OCI-LY3 (cell line): ENCODE measurements around the gene KRTAP5-3.

Source experiments
- H2AFZ ChIP-seq: fragments of 200-600, 300-600 bp; shearing (Covaris generic); 2 replicates; pipeline ENCODE4 v1.6.0; 2014; ENCODE audit warnings: antibody characterized with exemption, low read depth, low read length
- H3K27ac ChIP-seq: fragments of 200-600, 300-600 bp; sonication (generic); 2 replicates; pipeline ENCODE4 v1.5.1; 2014; ENCODE audit warnings: mild to moderate bottlenecking, low read length, moderate library complexity, mixed read lengths
- H3K27me3 ChIP-seq: fragments of 200-600, 300-600 bp; sonication (generic); 2 replicates; pipeline ENCODE4 v1.6.1; 2014; ENCODE audit warnings: low read depth, low read length, mixed read lengths
- H3K36me3 ChIP-seq: fragments of 200-600, 300-600 bp; sonication (generic); replicated peaks from 2 replicates; pipeline ENCODE3; 2014; ENCODE audit warnings: low read depth, low read length, mixed read lengths
- H3K4me1 ChIP-seq: fragments of 300-600, 200-600 bp; sonication (generic); 2 replicates; pipeline ENCODE4 v1.6.1; 2014; ENCODE audit warnings: low read length, mixed read lengths
- H3K4me2 ChIP-seq: fragments of 200-600, 300-600 bp; sonication (generic); 2 replicates; pipeline ENCODE4 v1.6.1; 2014; ENCODE audit warnings: low read length, mixed read lengths
- H3K4me3 ChIP-seq: fragments of 300-600, 200-600 bp; sonication (generic); 2 replicates; pipeline ENCODE4 v1.5.1; 2014; ENCODE audit warnings: antibody characterized with exemption, mild to moderate bottlenecking, low read length, moderate library complexity
- H3K79me2 ChIP-seq: fragments of 300-600, 200-600 bp; shearing (Covaris generic); 2 replicates; pipeline ENCODE4 v1.6.1; 2014; ENCODE audit warnings: mild to moderate bottlenecking, low read length, mixed read lengths
- H3K9ac ChIP-seq: fragments of 300-600, 200-600 bp; shearing (Covaris generic); 2 replicates; pipeline ENCODE4 v1.6.0; 2014; ENCODE audit warnings: mild to moderate bottlenecking, low read length, moderate library complexity
- H3K9me3 ChIP-seq: fragments of 200-600, 300-600 bp; shearing (Covaris generic); 2 replicates; pipeline ENCODE4 v1.6.1; 2014; ENCODE audit warnings: low read length, mixed read lengths; ENCODE audit not compliant: insufficient read depth
- H4K20me1 ChIP-seq: fragments of 200-600, 300-600 bp; sonication (generic); 2 replicates; pipeline ENCODE4 v1.6.1; 2016; ENCODE audit warnings: low read length, mixed read lengths; ENCODE audit not compliant: insufficient read depth
- CTCF ChIP-seq: fragments of 200-600, 300-600 bp; sonication (generic); IDR thresholded peaks from 2 replicates; pipeline ENCODE4 v1.5.1; 2014; ENCODE audit warnings: antibody characterized with exemption, low read length, low read depth
- EZH2phosphoT487 ChIP-seq: fragments of 200-600 bp; shearing (Covaris generic); IDR thresholded peaks from 2 replicates; pipeline ENCODE4 v1.6.1; 2018; ENCODE audit warnings: antibody characterized with exemption, mixed run types, low read depth

KRTAP5-3 gene

GRCh38 chr11:1562469-1563148 lies 45.7 kb downstream of the KRTAP5-3 start:
- H3K4me3 ChIP-seq = no peak overlapping the region
- peaks cover 14% of the 10 kb centered on the region for H3K4me1 ChIP-seq
- TF ChIP-seq EZH2phosphoT487 (no peak), CTCF (no peak)

GRCh38 chr11:1561955-1562354 lies 46.3 kb downstream of the KRTAP5-3 start:
- no peak overlapping the region for H3K27ac ChIP-seq
- no peak overlapping the region for H2AFZ ChIP-seq
- H3K4me1 ChIP-seq = peaks cover 14% of the 10 kb centered on the region
- H3K36me3 ChIP-seq = no peaks in the 10 kb centered on the region
- H3K9me3 ChIP-seq = no peaks in the 10 kb centered on the region
- no peaks in the 10 kb centered on the region for H3K27me3 ChIP-seq
- TF ChIP-seq EZH2phosphoT487 = no peak
- no peak for TF ChIP-seq CTCF
- H3K9ac ChIP-seq = no peak overlapping the region
- H3K4me2 ChIP-seq = no peak overlapping the region
- H4K20me1 ChIP-seq = no peaks in the 10 kb centered on the region
- no peaks in the 10 kb centered on the region for H3K79me2 ChIP-seq
- no peak overlapping the region for H3K4me3 ChIP-seq

More at GRCh38 chr11:1562469-1563148, 45.7 kb downstream of the KRTAP5-3 start:
- no peaks in the 10 kb centered on the region for H3K9me3 ChIP-seq
- no peak overlapping the region for H3K9ac ChIP-seq
- no peak overlapping the region for H3K27ac ChIP-seq
- H3K36me3 ChIP-seq = no peaks in the 10 kb centered on the region
- H3K79me2 ChIP-seq = no peaks in the 10 kb centered on the region
- no peak overlapping the region for H2AFZ ChIP-seq
- H3K4me2 ChIP-seq = no peak overlapping the region
- no peaks in the 10 kb centered on the region for H3K27me3 ChIP-seq
- H4K20me1 ChIP-seq = peaks cover 3% of the 10 kb centered on the region

GRCh38 chr11:1561266-1561665 lies 47.0 kb downstream of the KRTAP5-3 start:
- no peak overlapping the region for H3K4me2 ChIP-seq
- H3K9ac ChIP-seq = no peak overlapping the region
- no peak overlapping the region for H3K4me3 ChIP-seq
- TF ChIP-seq CTCF (no peak), EZH2phosphoT487 (no peak)
- H3K9me3 ChIP-seq = no peaks in the 10 kb centered on the region
- no peak overlapping the region for H3K27ac ChIP-seq
- no peak overlapping the region for H2AFZ ChIP-seq
- H3K36me3 ChIP-seq = no peaks in the 10 kb centered on the region
- no peaks in the 10 kb centered on the region for H3K27me3 ChIP-seq
- no peaks in the 10 kb centered on the region for H3K79me2 ChIP-seq
- no peaks in the 10 kb centered on the region for H4K20me1 ChIP-seq
- H3K4me1 ChIP-seq = peaks cover 14% of the 10 kb centered on the region

GRCh38 chr11:1560649-1561251 lies 47.5 kb downstream of the KRTAP5-3 start:
- H3K4me1 ChIP-seq = peaks cover 14% of the 10 kb centered on the region
- H3K36me3 ChIP-seq = no peaks in the 10 kb centered on the region
- H3K9me3 ChIP-seq = no peaks in the 10 kb centered on the region
- no peak overlapping the region for H2AFZ ChIP-seq
- H4K20me1 ChIP-seq = no peaks in the 10 kb centered on the region
- no peak overlapping the region for H3K4me2 ChIP-seq
- H3K27me3 ChIP-seq = no peaks in the 10 kb centered on the region
- TF ChIP-seq CTCF = no peak
- no peak for TF ChIP-seq EZH2phosphoT487
- H3K4me3 ChIP-seq = no peak overlapping the region
- H3K27ac ChIP-seq = no peak overlapping the region
- no peak overlapping the region for H3K9ac ChIP-seq
- no peaks in the 10 kb centered on the region for H3K79me2 ChIP-seq
